GM18907 (cell line): ENCODE measurements around the gene CXADR.

Experiments
- ATAC-seq: cut with Tn5 transposase; IDR thresholded peaks from one replicate; pipeline ENCODE4 v1.9.1; 2021; ENCODE audit warnings: mild to moderate bottlenecking, moderate library complexity; ENCODE audit not compliant: unreplicated experiment

CXADR gene

DNA sequence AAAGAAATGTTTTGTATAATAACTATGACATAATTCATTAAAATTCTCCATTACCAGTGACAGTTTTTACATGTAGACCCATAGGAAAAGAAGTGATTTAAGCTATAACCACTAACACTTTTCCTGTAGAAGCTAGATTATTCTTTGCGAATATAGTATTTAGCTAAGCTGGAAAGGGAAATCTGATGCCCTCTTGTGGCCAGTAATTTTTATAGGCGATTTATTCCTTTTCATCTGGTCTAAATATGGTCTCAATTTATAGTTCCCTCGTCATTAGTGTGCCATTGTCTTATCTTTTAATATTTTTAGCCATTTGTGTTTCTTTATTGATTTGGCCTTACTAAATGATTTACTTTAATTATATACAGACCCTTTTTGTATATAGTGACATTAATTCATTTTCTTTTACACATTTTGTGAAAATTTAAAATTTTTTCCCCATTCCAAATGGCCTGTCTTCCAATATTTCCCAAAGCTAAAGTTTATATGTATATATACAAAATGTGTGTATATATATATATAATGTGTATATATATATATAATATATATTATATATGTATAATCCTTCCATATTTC lies 73.1 kb downstream of the CXADR start:
- peak; percentile 48 for ATAC-seq

GRCh38 chr21:17590430-17590829 lies 77.6 kb downstream of the CXADR start:
- ATAC-seq: no peak

DNA sequence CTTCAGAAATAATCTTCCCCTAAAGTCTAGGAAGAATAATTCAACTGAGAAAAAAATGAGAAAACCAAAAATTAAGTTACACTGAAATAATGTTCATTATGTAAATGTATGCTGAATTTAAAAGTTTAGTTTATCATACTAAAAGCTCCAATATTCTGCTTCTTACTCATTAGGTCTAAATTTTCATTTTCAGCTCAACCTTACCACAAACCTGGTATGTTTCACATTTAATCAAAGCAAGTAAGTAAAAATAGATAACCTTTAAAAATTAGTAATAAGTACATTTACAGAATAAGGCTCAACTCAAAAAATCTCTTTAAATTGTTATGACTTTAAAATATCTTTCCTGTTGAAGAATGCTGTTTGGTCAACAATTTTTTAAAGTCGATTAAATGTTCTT lies 84.8 kb downstream of the CXADR start:
- no peak for ATAC-seq

- peak; percentile 81 for ATAC-seq
Observed at GRCh38 chr21:17598437-17598836, 85.6 kb downstream of the CXADR start.

- ATAC-seq: no peak
Observed at GRCh38 chr21:17602874-17603273, 90.0 kb downstream of the CXADR start.

- no peak for ATAC-seq
Observed at GRCh38 chr21:17607684-17608083, 94.8 kb downstream of the CXADR start.

DNA sequence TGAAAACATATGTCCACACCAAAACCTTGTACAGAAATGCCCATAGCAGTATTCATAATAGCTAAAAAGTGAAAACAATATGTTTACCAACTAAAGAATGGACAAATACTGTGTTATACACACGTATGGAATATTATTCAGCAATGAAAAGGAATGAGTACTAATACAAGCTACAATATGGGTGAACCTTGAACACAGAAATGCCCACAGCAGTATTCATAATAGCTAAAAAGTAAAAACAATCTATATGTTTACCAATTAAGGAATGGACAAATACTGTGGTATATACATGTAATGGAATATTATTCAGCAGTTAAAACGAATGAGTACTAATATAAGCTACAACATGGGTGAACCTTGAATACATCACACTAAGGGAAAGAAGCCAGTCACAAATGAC lies 96.8 kb downstream of the CXADR start:
- no peak for ATAC-seq

GRCh38 chr21:17610911-17611310 lies 98.1 kb downstream of the CXADR start:
- ATAC-seq: no peak

DNA sequence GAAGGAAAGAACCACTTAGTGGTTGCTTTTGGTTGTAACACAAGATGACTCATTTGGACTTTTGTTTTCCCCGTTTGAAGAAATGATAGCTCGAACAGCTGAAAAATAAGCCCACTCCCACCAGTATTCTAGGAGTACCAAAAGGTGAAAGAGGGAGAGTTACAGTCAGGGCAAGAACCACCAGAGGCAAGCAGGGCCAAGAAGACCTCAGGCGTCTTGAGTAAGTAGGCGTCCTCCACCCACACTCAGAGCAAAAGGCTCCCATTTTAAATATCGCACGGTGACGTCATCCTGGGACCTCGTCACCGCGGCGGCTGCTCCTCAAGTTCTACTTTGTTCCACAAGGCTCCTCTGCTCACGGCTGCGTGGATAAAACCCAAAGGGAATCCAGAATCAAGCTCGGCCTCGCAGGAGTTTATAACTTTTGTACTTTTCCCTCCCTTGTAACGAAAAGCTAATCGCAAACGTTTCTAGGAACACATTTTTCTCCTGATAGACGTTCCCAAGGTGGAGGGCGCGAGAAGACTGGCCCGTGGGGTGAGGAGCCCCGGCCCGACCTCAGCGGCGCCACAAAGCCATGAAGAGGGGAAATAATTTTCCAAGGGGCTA lies 98.7 kb downstream of the CXADR start:
- ATAC-seq: peak; percentile 78

DNA sequence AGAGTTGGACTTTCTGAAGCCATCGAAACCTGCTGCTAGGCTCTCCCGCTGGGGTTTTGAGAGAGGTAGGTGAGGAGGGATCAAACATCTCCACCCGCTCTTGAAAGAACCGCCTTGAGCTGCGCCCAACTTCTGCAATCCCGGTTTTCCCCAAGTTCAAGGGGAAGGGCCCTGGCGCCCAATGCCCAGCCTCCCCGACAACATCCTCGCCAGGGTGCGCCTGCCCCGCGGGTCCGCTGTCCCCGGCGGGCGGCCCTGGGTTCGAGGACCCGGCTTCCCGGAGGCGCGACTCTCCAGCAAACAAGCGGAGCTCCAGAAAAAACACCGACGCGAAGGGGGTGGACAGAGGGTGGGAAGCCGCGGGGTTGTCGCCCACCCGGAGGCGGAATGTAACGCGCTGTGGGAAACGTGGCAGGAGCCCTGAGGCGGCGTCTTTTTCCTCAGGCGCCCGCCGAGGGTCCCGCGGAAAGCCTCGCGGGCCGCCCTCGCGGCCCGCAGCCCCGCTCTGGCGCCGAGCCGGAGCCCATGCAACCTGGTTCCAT lies 99.3 kb downstream of the CXADR start:
- peak; percentile 13 for ATAC-seq

DNA sequence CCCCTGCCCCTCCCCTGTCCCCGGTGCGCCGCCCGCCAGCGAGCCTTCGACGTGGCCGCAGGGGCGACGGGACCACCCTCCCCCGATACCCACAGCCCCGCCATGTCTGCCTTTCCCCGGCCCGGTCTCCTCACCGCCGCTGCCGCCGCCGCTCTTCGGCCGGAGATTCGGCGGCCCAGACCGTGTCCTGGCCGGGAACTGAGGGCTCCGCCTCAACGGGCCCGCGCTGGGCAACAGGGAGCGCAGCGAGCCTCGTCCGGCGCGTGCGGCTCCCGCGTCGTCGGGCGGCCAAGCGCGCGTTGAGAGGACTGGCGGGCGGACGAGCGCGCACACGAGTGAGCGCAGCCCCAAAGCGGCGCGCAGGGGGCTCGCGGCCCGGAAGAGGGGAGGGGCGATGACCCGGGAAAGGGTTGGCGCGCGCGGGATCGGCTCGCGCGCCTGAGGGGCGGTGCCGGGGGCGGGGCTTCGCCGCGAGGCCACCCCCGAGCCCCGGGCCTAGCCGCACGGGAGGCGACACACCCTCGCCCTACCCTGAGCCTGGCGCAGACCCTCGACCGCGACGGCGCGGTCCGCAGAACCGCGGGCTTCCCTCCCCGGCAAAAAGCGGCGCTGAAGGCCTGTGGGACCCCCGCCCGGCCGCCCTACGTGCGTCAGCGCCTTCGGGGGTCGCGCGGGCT lies 99.9 kb downstream of the CXADR start, which contains the start of gene BTG3:
Gene BTG3 (minus strand): TSS at position 337 of the 677 bp plus-strand sequence. CDS start 3,757 bp downstream, outside the sequence.
- ATAC-seq: peak; percentile 82

- no peak for ATAC-seq
Observed at GRCh38 chr21:17613242-17613676, 100.4 kb downstream of the CXADR start.

GRCh38 chr21:17616831-17617230 lies 104.0 kb downstream of the CXADR start:
- ATAC-seq: no peak

GRCh38 chr21:17622018-17622417 lies 109.2 kb downstream of the CXADR start:
- no peak for ATAC-seq

DNA sequence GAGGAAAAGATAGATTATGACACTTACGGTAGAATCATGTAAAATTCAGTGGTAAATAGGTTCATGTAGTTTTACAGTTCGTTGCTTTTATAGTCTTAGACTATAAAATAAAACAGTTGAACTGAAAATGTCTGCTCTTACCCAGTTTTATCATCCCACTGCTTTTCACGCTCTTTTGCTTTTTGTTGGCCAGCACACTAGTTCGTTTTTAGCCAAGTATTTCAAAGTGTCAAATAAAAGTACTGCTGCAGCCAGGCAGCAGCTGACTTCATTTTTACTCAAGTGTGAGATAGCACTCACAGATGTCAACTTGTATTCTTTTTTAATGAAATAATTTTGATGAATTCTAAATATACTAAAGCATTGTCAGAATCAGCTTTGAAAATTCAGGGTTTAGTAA lies 118.4 kb downstream of the CXADR start:
- ATAC-seq: no peak

DNA sequence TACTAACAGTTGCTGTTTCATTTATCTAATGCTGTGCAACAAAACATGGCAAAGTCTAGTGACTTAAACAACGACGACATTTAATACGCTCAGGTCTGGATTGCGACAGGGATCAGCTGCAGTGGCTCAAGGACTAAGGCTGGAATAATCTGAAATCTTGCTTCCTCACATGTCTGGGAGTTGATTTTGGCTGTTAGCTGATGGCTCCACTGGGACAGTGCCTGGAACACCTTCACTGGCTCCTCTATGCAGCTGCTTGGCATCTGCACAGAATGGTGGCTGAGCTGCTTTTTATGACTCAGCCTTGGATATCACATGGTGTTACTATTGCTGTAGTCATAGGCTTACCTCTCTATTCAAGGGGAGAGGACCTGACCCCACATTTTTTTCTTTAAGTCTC lies 123.9 kb downstream of the CXADR start:
- ATAC-seq: no peak

DNA sequence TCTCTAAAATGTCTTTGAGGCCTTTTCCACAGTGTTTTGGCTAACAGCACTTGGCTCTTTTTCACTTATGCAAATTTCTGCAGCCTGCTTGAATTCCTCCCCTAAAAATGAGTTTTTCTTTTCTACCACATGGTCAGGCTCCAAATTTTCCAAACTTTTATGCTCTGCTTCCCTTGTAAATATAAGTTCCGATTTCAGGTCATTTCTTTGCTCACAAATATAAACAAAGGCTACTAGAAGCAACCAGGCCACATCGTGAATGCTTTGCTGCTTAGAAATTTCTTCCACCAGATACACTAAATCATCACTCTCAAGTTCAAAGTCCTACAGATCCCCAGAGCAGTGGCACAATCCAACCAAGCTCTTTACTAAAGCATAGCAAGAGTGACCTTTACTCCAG lies 128.0 kb downstream of the CXADR start:
- ATAC-seq: no peak
